Retinal pigment epithelial cell (primary cell): ENCODE measurements around the gene ZNF497.
"Not testable (repeated sequence)": the region's sequence is repeated elsewhere in the genome, so short reads cannot be mapped to it uniquely, and the experiment has no call there.

Experiments used
- DNase-seq: peaks from one replicate; pipeline ENCODE4 v3.0.0-alpha.2; 2010; ENCODE audit warnings: low read depth
- H3K4me3 ChIP-seq: 2 replicates; pipeline ENCODE4 v1.5.1; 2011; ENCODE audit warnings: mild to moderate bottlenecking, low read length, control low read depth, moderate library complexity
- TF ChIP-seq, protein P1 (sequence below): conservative IDR thresholded peaks from 2 replicates; pipeline ENCODE4 v1.5.1; 2011; ENCODE audit warnings: low read depth, low read length, control low read depth, inconsistent platforms

The ZNF497 gene

DNA sequence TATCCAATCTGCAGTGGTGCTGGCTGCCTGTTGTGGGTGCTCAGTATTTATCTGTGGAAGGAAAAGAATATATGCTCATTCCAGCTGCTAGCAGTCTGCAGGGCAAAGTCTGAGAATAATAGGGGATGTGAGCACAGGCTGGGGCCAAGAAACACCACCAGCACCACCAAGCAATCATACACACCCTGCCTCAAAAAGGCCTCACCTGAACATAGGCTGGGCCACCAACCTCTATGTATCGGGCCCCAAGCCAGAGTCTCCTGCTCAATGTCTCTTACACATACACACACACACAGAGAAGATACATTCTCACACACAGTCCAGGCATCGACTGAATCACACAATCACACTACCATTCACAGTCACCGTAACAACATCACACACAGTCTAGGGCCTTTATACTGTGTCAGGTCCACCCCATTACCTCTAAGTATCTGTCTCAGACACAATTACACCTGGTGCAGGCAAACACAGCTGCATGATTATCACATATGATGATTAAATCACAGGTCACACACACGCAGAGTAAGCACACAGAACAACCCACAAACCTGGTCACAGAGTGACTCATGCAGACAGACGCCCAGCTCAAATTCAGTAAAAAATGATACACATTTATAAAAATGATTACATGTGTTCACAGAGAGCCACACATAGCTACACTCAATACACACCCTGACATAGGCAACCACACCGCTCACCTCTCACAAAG is 37.1 kb downstream of the ZNF497 start:
- H3K4me3 ChIP-seq, result peak overlapping the region; percentile 96
- DNase-seq, result no peak
- TF ChIP-seq, protein P1, sequence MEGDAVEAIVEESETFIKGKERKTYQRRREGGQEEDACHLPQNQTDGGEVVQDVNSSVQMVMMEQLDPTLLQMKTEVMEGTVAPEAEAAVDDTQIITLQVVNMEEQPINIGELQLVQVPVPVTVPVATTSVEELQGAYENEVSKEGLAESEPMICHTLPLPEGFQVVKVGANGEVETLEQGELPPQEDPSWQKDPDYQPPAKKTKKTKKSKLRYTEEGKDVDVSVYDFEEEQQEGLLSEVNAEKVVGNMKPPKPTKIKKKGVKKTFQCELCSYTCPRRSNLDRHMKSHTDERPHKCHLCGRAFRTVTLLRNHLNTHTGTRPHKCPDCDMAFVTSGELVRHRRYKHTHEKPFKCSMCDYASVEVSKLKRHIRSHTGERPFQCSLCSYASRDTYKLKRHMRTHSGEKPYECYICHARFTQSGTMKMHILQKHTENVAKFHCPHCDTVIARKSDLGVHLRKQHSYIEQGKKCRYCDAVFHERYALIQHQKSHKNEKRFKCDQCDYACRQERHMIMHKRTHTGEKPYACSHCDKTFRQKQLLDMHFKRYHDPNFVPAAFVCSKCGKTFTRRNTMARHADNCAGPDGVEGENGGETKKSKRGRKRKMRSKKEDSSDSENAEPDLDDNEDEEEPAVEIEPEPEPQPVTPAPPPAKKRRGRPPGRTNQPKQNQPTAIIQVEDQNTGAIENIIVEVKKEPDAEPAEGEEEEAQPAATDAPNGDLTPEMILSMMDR, result no peak

DNA sequence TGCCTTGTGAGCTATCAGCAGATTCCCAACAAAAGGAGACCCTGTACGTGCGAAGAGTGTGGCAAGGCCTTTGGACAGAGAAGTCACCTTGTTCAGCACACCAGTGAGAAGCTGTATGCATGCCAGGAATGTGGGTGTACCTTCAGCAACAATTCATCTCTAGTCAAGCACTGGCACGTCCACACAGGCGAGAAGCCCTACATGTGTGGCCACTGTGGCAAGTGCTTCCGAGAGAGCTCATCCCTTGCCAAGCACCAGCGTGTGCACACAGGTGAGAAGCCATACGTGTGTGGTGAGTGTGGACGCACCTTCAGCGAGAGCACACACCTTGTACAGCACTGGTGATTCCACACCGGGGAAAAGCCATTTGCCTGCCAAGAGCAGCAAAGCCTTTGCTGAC is 43.3 kb downstream of the ZNF497 start:
- no peak overlapping the region for H3K4me3 ChIP-seq
- TF ChIP-seq, protein P1, result no peak
- no peak for DNase-seq

DNA sequence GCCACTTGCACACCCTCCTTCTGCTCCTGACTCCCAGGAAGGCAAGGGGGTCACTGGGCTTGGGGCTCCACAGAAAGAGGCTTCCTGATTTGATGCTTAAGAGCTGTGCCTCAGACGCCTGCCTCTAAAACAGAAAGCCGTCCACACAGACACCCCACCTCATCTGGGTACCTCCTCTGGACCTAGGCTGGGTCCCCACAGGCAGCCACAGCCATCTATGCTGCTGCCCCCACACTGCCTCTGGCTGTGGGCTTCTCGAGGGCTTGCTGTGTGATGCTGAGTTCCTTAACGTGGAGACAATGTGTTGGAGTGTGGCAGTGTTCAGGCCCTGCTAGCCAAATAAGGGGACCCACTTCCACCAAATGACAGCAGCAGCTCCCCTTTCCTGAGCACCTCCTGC is 44.3 kb downstream of the ZNF497 start:
- no peak overlapping the region for H3K4me3 ChIP-seq
- DNase-seq, result no peak
- TF ChIP-seq, protein P1, result no peak

DNA sequence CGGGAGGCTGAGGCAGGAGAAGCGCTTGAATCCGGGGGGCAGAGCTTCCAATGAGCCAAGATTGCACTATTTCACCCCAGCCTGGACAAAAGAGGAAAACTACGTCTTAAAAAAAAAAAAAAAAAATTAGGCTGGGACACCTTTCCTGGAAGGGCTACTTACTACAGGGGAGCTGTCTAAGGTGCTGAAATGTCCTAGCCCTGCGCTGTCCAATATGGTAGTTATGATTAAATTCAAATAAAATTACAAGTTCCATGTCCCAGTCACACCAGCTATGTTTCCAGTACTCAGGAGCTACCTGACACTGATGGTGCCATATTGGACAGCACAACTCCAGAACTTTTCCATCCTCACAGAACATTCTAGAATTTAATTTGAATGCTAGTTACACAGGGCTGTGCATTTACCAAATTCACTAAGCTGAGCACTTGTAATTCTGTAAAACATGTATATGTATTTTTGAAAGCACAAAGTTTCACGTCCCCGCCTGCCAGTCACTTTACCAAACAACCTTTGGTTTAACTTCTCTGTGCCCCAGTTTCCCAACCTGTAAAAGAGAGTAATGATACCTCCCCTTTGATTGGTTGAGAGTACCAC is 45.0 kb downstream of the ZNF497 start:
- TF ChIP-seq, protein P1, result no peak
- no peak overlapping the region for H3K4me3 ChIP-seq
- DNase-seq, result no peak

DNA sequence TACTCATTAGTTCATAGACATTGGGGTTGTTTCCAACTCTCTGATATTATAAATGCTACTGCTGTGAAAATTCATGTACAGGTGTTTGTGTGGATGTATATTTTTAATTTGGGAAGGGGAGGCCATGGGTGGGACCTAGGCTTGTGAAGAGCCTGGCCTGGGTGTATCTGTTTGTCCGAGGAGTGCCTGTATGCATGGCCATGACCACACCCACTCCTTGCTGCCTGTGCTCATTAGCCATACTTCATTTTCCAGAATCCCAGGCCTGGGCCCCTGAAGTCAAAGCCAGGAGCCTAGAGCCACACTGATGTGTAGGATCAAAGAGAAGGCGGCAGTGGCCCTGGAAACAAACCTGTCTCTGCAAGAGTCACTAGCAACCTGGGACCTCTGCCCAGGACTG is 47.0 kb downstream of the ZNF497 start:
- DNase-seq, result no peak
- TF ChIP-seq, protein P1, result no peak
- no peak overlapping the region for H3K4me3 ChIP-seq

DNA sequence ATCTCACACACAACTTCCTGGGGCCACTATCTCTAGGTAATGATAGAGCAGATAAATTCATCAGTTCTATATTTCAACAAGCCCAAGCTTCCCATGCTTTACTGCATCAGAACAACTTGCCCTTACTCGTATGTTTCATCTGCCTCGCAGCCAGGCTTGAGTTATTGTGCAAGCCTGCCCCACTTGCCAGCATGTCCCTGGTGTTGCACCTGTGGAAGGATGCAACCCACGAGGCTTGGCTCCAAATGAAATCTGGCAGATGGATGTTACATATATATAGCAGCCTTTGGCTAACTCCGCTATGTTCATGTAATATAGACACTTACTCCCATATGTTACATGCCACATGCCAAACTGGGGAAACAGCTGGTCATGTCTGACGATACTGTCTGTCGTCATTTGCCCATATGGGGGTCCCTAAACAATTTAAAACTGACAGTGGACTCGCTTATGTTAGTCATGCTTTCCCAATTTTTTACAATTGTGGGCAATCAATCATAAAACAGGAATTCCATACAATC is 51.1 kb downstream of the ZNF497 start:
- no peak for DNase-seq
- TF ChIP-seq, protein P1, result no peak
- no peak overlapping the region for H3K4me3 ChIP-seq

DNA sequence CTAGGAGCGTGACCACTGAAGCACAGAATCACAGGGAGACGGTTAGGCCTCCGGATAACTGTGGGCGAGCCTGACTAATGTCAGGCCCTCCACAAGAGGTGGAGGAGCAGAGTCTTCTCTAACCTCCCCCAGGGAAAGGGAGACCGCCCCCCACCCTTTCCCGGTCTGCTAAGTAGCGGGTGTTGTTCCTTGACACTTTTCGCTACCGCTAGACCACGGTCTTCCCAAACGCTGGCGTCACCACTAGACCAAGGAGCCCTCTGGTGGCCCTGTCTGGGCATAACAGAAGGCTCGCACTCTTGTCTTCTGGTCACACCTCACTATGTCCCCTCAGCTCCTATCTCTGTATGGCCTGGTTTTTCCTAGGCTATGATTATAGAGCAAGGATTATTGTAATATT is 51.9 kb downstream of the ZNF497 start:
- TF ChIP-seq, protein P1, result peak; percentile 26
- not testable (repeated sequence) for DNase-seq, H3K4me3 ChIP-seq
